22Rv1 (cell line): ENCODE measurements around the gene RNF38.

Experiments used
- CTCF ChIP-seq: fragments of 450-650 bp; IDR thresholded peaks from 2 replicates; pipeline ENCODE4 v1.5.1; 2017; ENCODE audit warnings: mild to moderate bottlenecking
- ZFX ChIP-seq: fragments of 450-650 bp; IDR thresholded peaks from 2 replicates; pipeline ENCODE4 v1.6.1; 2017; ENCODE audit warnings: antibody characterized with exemption, borderline replicate concordance

GRCh38 chr9:36445800-36446361, 45.8 kb upstream of the RNF38 start:
- TF ChIP-seq CTCF (no peak), ZFX (no peak)
